GM18861 (cell line): ENCODE measurements around the gene ZNF536.

Experiments
- ATAC-seq: cut with Tn5 transposase; IDR thresholded peaks from one replicate; pipeline ENCODE4 v1.9.1; 2021; ENCODE audit not compliant: unreplicated experiment

ZNF536 gene

DNA sequence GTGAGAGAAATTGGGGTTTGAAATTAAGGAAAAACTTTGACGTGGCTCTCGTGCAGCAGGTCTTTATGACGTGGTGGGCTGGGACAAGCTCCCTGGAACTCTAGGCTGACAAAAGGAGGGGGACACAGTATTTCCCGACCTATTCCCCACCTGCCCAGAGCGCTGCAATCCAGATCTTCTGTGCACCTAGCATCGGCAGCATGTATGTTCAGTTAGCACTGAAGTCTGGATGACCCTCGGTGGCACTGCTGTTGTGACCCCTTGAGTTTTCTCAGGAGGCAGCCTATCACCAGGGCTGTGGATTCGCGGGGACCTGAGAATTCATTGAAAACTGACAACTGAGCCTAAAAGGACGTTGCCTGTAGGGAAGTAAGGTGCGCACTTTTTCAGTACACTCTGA, 9.1 kb upstream of the ZNF536 start:
- no peak for ATAC-seq

DNA sequence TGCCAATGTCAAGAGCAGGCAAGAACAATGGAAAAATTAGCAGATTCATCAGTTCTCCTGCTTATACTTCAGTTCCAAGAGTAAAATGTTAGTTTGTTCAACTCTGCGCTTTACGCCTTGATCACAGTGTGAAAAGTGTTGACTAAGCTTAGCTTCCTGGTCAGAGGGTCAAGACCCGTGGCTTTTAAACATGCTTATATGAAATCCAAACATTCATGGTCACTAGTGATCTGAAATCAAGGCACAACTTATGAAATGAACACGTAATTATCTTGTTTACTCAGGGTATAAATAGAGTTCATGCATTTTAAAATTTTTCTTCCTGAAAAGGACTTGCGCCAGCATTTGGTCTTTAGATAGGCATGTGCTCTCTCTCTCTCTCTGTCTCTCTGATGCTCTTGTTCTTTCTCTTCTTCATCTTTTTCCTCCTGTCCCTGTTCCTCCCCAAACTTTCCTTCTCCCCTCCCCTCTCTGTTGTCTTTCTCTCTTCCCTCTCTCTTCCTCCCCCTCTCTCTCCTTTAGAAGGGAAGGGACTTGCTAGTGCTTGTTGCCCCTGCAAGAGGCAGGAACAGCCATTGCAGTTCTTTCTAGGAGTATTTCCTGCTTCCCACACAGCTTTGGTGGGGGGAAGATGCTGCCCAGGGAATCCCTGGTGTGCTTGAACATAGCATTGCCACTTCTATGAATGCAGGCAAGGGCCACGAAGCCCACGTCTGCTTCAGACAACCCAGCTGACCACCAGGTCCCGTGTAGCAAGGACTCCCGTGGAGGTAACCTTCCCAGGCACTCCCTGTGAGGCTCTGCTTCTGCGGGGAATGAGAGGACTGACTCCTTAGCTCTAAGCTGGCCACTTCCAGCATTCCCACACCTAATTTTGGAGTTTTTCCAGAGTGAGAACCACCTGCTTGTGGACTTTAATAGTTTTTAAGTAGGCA, 7.1 kb upstream of the ZNF536 start:
- no peak for ATAC-seq

DNA sequence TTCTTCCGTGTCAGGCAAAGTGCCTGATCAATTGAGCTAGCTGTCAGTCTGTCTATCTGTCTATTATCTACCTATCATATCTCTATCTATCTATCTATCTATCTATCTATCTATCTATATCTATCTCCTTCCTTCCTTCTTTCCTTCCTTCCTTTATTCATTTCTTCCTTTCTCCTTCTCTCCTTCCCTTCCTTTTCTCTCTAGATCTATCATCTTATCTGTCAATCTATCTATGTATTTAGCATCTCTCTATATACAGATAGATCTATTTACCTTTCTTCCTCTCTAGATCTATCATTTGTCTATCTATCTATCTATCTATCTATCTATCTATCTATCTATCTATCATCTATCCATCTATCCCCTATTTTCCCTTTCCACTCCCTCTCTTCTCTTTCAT, 5.9 kb upstream of the ZNF536 start:
- ATAC-seq, result no peak

DNA sequence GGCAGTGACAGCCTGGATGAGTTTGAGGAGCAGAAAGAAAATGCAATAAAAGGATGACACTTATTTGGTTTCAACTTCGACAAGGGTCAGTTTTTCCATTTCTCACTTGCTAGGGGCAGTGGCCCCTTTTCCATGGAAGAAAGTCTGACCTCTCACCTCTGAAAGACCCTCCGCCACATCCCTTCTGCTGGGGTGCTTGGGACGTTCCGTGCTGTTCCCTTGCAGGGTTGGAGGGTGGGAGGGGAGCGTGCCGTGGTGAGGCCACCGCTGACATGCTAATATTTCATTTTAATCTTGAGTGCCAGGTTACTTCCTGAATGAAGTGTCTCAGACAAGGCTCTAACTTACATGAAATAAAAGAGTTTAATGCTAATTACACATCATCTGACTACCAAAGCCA, 5.2 kb upstream of the ZNF536 start:
- no peak for ATAC-seq

DNA sequence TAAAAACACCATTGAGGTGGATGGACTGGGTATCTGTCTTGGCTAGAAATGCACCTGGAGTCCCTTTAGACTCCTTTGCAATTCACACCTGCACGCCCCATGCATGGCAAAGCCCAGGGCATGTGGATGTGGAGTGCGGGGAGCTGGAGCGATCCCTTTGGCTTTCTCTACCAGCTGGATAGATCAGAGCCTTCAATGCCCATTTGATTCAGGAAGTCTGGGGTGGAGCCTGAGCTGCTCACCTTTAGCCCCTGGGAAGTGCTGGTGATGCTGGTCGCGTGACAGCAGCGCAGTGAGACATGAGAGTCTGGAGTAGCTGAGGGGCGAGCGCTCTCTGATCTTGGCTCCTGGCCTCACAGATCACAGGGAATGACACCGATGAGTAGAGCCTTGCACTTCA, 4.8 kb upstream of the ZNF536 start:
- no peak for ATAC-seq

DNA sequence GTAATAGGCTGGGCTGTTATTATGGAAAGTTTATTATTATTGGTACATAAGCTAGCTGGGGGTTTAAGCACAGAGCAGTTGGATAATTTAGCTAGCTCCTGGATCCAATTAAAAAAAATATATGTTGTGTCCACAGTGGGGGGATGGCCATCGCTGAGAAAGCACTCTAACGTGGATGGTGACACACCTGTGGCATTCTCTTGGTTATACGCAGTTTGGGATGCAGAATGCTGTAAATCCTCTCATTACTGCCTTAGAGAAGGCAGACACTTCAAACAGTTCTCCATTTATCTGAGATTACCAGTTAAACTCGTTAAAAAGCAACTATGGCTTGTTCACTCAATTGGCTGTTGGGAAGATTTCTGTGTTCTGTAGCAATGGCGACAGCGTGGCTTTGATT, 2.4 kb upstream of the ZNF536 start:
- ATAC-seq, result no peak

DNA sequence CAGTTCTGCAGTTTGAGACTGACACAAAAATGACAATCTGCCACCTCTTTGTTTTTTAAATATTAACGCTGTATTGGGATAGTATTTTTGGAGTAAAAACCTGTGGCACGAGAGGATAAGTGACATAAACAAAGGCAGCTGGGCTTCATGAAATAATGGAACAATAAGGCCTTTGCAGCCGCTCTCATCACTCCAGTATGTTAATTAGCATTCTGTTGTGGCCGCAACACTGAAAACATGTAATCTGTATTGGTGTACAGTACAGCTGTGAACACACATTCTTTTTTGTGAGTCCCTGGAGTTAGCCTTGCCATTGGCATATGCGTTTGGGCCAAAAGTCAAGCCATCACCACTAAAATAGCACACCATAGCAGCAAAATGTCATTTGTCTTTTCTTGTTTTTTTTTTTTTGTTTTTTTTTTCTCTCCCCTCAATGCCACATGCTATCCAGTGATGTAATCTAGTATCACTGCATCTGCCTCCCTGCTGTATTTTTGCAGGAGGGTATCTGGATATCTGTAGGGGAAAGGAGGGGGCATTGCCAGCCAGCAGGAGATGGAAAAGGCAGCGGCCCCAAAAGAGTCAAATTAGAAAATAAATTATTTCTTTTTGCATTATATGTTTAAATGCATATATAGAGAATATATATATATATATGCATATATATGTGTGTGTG, 885 bp upstream of the ZNF536 start:
- no peak for ATAC-seq

DNA sequence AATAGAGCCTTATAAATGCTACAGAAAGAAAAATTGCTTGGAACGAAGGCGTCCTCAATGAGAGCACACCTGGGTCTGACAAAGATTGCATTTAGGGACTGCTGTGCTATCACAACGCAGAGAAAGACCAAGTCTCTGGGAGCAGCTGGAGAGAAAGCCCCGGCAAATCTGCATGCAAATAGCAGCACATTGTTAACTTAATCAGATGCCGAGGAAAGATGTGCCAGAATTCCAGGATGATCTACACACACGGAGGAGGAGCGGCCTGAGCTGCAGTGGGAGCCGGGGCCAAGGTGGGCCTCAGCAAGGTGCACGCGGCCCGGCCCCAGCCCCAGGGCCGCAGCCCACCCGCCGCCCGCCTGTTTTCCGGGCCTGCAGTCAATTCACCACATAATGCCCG, 1.4 kb downstream of the ZNF536 start:
- ATAC-seq, result no peak

DNA sequence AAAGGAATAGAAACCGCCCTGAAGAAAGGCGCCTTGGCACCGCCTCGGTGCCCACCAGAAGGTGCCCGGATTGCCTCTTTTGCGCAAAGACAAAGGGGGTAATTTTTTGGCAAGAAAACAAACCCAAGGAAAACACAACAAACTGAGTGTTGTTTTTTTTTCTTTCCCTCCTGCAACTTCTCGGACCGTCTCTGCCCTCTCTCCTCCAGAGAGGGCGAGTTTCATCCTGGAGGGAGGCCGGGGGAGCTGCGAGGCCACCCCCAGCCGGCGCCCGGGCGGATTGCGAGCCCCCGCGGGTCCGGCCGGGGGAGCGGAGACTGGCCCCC, 2.3 kb downstream of the ZNF536 start:
- no peak for ATAC-seq

DNA sequence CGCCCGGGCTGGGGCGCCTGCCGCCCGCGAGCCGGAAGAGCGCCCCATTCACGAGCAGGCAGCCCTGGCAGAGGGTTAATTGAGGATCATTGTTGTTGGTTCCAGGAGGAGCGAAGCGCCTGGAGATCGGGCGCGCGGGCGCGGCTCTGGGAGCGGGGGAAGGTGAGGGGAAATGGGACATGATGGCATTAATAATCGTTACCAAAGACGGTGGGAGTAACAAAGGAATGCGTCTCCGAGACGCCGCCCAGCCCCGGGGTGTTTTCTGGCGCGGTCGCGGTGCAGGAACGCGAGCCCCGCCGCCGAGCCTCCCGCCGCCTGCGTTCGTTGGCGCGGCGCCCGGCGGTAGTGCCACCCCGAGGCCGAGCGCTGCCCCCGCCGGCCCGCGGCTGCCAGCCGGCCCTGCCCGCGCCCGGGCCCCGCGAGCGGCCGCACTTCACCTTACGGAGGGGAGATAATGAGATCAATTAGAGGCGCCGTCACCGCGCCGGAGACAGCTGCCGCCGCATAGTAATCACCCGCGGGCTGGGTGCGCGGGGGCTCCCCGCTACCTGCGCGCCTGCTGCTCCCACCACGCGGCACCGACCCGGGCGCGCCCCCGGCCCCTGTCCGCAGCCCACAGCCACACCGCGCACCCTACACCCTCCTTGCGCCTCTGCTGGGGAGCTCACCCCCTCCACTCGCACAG, 2.8 kb downstream of the ZNF536 start:
- no peak for ATAC-seq

DNA sequence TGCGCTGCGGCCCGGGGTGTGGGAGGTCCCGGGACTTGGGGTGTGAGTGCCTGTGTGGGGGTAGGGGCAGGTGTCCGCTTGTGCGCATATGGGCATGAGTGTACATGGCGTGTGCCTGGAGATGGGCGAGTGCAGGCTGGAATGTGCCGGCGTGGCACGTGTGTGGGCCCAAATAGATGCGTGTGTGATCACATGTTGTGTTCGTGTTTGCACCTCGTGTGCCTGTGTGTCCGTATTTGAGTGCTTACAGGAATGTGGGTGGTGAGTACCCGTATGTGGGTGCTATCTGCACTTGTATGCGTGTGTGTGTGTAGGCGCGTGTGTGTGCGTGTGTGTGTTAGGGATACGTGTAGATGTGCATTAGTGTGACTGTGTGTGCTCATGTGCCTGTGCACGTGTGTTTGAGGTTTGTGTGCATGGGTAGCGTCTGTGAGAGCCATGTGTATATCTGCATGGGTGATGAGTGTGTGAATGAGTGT, 3.4 kb downstream of the ZNF536 start:
- ATAC-seq, result no peak

DNA sequence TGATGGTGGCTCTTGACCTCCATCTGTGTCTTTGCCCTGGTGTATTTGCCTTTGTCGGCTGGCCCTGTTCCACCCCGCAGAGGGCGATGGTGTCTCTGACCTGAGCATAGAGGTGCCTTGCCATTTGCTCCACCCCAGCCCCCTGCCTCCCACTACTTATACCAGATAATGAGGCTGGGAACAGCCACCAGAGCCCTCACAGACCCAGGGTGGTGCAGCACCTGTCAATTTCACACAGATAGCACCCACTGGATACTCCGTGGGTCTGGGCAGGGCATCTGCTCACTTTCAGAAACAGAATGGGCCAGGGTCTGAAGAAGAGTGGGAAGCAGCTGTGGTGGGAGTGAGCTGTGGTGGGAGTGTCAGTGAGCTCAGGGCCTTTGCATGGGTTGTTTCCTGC, 4.1 kb downstream of the ZNF536 start:
- ATAC-seq, result no peak

DNA sequence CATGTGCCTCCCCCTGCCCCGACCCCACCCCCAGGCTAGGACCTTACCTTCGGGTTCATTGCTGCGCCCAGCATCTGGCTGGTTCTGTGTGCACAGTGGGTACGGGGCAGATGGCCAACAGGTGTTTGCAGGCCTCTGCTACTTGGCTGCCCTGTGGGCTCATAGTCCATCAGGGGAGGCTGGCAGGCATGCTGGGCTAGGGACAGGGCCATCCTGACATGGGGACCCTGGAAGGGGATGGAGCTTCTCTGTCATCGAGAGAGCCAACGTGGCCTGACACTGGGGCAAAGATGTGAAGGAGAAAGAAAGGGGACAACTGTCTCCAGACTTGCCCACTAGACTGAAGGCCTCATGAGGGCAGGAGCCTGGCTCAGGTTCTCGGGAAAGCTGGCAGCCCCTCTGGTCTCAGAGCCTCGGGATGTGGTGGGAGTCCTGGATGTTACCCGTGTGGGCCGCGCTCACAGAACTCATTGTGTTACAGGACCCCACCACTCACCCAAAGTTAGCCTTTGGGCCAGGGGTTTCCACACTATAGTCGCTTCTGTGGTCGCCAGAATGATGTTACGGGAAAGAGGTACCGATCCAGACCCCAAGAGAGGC, 4.7 kb downstream of the ZNF536 start:
- no peak for ATAC-seq

DNA sequence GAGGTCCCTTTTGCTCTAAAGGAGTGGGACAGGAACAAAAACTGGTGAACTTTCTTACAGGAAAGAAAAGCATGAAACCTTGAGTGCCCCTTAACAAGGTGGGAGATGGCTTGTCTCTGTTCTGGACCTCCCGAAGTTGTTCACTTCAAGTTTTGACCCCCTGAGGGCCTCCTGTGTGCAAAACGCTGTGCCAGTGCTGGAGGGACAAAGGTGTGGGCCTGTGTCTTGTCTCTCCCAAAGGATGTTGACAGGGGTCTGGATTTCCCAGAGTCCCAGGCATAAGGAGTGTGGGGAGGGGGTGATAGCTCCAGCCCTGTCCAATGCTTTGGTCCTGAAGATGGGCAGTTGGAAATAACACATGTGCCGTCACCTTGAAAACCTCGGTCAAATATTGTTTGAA, 6.5 kb downstream of the ZNF536 start:
- no peak for ATAC-seq

DNA sequence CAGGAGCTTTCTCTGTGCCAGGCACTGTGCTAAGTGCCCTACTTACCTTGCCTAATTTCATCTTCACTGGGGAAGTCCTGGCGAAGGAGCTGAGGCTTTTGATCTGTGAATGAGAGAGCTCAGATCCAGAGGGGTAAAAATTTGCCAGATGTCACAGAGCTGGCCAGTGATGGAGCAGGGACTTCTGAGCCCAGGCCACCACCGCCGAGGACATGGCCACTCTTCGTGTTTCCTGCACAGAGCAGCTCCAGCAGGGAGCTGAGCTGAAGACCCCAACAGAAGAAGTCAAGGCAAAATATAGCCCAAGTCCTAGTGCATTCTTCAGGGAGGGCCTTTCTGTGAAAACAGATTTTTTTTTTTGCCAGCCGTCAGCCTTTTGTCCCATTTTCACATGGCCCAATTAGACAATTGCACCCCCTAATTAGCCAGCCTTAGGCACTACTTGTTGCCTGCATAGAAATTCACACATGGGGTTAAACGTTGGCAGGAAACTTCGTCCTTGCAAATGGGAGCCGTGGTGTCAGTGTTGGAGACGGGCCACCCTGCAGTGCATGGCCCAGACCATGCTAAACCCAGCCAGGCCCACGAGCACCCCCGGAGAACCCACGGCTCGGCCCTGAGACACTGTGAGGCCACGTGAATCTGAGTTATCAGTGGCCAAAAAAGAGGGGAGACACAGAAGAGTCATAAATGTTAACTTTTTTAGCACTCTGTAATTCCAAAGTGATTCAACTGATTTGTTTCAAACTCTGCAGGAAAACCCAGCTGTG, 7.8 kb downstream of the ZNF536 start:
- ATAC-seq, result no peak

DNA sequence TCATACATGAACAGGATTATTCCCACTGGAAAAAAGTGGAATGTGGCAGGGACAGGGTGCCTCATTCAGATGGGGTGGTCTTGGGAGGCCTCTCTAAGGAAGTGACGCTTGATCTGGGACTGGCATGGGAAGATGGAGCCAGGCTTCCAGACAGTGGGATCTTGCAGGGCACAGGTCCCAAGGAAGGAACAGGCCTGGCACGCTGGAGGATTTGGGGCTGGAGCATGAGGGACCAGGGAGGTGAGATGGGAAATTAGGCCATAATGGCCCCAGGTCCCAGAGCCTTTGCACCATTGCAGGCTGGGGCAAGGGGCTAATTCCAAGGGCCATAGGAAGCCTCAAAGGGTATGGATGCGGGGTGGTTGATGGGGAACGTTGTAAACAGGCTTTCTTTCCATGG, 9.2 kb downstream of the ZNF536 start:
- no peak for ATAC-seq

DNA sequence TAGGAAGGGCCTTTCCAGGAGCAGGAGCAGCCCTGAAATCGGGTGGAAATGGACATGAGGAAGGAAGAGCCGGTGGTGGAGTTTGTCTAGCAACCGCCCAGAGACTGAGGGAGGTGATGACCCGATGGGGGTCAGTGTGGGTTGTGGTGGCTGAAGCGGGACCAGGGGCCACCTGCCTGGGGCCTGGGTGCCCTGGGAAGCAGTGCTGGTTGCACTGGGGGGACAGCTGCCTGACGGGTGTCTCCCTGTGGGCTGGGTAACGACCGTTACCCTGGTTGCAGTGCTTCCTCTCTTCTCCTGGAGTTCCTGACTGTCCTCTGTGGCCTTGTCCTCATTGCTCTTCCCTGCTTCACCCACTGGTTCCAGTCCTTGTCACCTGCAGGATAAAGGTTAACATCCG, 13.0 kb downstream of the ZNF536 start:
- ATAC-seq, result no peak

DNA sequence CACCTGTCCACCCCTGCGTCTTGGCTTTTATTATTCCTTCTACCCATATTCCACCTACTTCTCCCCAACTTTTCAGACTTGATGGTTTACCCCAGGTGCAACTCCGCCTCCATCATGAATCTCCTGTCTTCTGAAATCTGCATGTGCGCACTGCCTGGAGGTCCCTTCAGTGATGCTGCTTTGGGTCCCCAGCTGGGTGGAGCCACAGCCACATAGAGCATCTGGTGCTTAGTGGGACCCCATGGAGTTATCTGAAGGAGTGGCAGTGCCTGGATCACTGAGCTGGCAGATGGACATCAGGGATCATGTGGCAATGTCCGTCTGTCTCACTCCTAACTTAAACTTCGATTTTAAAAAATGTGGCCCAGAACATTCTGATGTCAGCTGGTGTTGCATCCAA, 13.5 kb downstream of the ZNF536 start:
- no peak for ATAC-seq

DNA sequence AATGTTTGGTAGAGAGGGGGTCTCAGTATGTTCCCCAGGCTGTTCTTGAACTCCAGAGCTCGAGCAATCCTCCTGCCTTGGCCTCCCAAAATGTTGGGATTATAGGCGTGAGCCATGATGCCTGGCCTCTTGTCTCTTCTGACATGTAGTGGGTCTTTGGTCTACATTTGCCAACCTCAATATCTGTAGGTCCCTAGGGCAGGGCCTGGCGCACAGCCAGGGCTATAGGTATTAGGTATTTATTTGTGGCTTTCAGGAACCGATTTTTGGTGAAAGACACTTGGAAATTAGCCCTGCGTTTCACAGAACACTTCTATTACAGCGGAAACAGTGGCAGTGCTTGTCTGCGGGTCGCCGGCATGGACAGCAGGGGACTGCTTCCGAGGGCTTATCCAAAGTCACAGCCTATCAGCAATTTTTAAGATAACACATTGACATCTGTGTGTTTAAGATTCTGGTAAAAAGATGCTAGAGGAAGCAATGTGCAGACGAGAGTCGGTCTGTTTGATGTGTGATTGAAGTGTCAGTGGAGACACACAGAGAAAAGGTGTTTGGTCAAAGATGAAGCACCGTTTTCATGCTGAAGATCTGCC, 14.5 kb downstream of the ZNF536 start:
- no peak for ATAC-seq

DNA sequence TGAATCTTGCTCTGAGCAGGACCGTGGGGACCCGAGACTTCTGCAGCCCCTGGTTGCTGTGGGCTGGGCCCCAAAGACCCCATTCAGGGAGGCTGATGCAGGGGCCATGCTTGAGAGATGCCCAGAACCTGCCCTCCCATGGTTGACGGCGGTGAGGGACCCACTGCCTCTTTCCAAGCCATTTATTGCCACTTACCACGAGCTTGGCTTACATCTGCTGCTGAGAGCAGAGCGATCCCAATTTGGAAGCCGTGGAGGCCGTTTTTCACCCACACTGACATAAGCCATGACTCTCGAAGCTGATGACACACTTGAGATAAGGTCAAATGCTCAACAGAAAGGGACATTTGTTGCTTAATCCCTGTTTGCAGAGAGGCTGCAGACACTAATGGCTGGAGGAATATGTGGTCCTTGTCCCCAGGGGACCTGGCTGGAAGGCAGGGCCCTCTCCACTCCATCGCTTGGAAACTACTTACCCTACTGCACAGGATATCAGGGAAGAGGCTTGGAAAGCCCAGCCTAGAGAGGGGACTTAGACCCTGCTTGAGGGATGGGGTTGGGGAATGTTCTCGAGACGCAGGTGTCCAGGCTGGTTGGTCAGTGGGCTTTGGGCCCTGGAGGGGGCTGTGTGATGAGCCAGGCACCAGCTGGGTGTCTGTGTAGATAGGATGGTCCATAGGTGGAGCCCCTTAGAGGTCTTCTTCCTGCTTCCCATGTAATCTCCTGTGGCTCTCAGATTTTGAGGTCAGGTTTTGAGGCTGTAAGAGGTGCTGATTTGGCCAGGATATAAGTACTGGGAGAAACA, 15.3 kb downstream of the ZNF536 start:
- ATAC-seq, result no peak
